Measurements from ENCODE around the gene ROPN1B.

The ROPN1B gene

GRCh38 chr3:126026761-126027160 is 57.8 kb downstream of the ROPN1B start:
- TF ChIP-seq JUND (IDR thresholded peaks at IDR 0.05; ENCODE audit: low read depth) = no peak
- in situ Hi-C loops (cut with HindIII; ENCODE audit: low pct_unique_long_range_greater_than_20kb, low sequenced_read_pairs) = no loop called here
- DNase-seq (ENCODE audit: low read depth in 1 of 2, low spot score in 1 of 2) = no peak

- in situ Hi-C loops (cut with HindIII; ENCODE audit: low pct_unique_long_range_greater_than_20kb, low sequenced_read_pairs) = no loop called here
- TF ChIP-seq JUND (IDR thresholded peaks at IDR 0.05; ENCODE audit: low read depth) = no peak
- DNase-seq (ENCODE audit: low read depth in 1 of 2, low spot score in 1 of 2) = no peak
Measured at GRCh38 chr3:126028096-126028495, 59.1 kb downstream of the ROPN1B start.

- in situ Hi-C loops (cut with HindIII; ENCODE audit: low pct_unique_long_range_greater_than_20kb, low sequenced_read_pairs) = no loop called here
- TF ChIP-seq JUND (IDR thresholded peaks at IDR 0.05; ENCODE audit: low read depth) = no peak
Measured at GRCh38 chr3:126029241-126029640, 60.3 kb downstream of the ROPN1B start.

GRCh38 chr3:126030455-126030854 is 61.5 kb downstream of the ROPN1B start:
- TF ChIP-seq JUND (IDR thresholded peaks at IDR 0.05; ENCODE audit: low read depth) = no peak
- in situ Hi-C loops (cut with HindIII; ENCODE audit: low pct_unique_long_range_greater_than_20kb, low sequenced_read_pairs) = no loop called here
- no peak for DNase-seq (ENCODE audit: low read depth in 1 of 2, low spot score in 1 of 2)

More at GRCh38 chr3:126029241-126029640, 60.3 kb downstream of the ROPN1B start:
- DNase-seq (ENCODE audit: low read depth in 1 of 2, low spot score in 1 of 2) = no peak

- in situ Hi-C loops (cut with HindIII; ENCODE audit: low pct_unique_long_range_greater_than_20kb, low sequenced_read_pairs) = no loop called here
- no peak for TF ChIP-seq JUND (IDR thresholded peaks at IDR 0.05; ENCODE audit: low read depth)
Measured at GRCh38 chr3:126031981-126032471, 63.0 kb downstream of the ROPN1B start.

More at GRCh38 chr3:126031981-126032471, 63.0 kb downstream of the ROPN1B start:
- DNase-seq (ENCODE audit: low read depth in 1 of 2, low spot score in 1 of 2) = no peak

All from T47D (cell line).